Natural killer cell (primary cell): ENCODE measurements around the gene G0S2. TPM values are rescaled to one million over a fixed set of nuclear protein-coding genes. Genes with fewer than 3 reads are reported as not detected.

Experiments used
- ATAC-seq, 3 donors: fragments of 150-1000 bp in 2 of 3; fragments of 200-7000 bp in 1 of 3; cut with Tn5 transposase; 1 replicate in 1 of 3; 2 replicates in 2 of 3; pipeline ENCODE4 v1.10.0; 2021; ENCODE audit warnings: mild to moderate bottlenecking in 2 of 3, moderate library complexity in 2 of 3
- DNase-seq, 2 donors: peaks; one replicate each; pipeline versions ENCODE4 v3.0.0 to v3.0.0-alpha.2; 2013 to 2021; ENCODE audit warnings: mixed read lengths in 1 of 2
- H3K27ac ChIP-seq: one replicate; pipeline ENCODE4 v1.5.1; 2013; ENCODE audit warnings: mild to moderate bottlenecking, low read length
- H3K27me3 ChIP-seq: one replicate; pipeline ENCODE4 v1.6.1; 2013; ENCODE audit warnings: low read length; ENCODE audit not compliant: control insufficient read depth, insufficient read depth
- H3K36me3 ChIP-seq: one replicate; pipeline ENCODE4 v1.6.1; 2013; ENCODE audit warnings: low read length; ENCODE audit not compliant: control insufficient read depth, insufficient read depth
- H3K4me1 ChIP-seq: one replicate; pipeline ENCODE4 v1.6.1; 2013; ENCODE audit warnings: low read length; ENCODE audit not compliant: control insufficient read depth, insufficient read depth
- H3K4me3 ChIP-seq: one replicate; pipeline ENCODE4 v1.5.1; 2013; ENCODE audit warnings: low read length
- H3K9me3 ChIP-seq: one replicate; pipeline ENCODE4 v1.6.1; 2013; ENCODE audit warnings: low read length; ENCODE audit not compliant: control insufficient read depth, insufficient read depth
- H3K27ac Mint-ChIP-seq, 2 donors: one replicate each; pipeline ENCODE4 v1.8.0; 2022; ENCODE audit warnings: mild to moderate bottlenecking in 2 of 2, mixed read lengths in 2 of 2, moderate library complexity in 1 of 2
- H3K27me3 Mint-ChIP-seq, 2 donors: one replicate each; pipeline ENCODE4 v1.8.0; 2022; ENCODE audit warnings: low read depth in 2 of 2, mixed read lengths in 2 of 2
- H3K36me3 Mint-ChIP-seq: one replicate; pipeline ENCODE4 v1.8.0; 2022; ENCODE audit warnings: mixed read lengths
- H3K4me1 Mint-ChIP-seq, 2 donors: one replicate each; pipeline ENCODE4 v1.8.0; 2022; ENCODE audit warnings: mixed read lengths in 2 of 2
- H3K4me3 Mint-ChIP-seq: one replicate; pipeline ENCODE4 v1.8.0; 2022; ENCODE audit warnings: mild to moderate bottlenecking, moderate library complexity, mixed read lengths
- H3K9me3 Mint-ChIP-seq, 2 donors: one replicate each; pipeline ENCODE4 v1.8.0; 2022; ENCODE audit warnings: mixed read lengths in 2 of 2
- CTCF ChIP-seq: fragments of 200-600 bp; IDR thresholded peaks from one replicate; pipeline ENCODE4 v1.8.0; 2022; ENCODE audit warnings: antibody characterized with exemption
- WGBS: methylation state at CpG from one replicate; pipeline ENCODE4 v1.1.7; 2013; ENCODE audit warnings: missing lambda C conversion rate; ENCODE audit not compliant: insufficient coverage; 5-methylcytosine and 5-hydroxymethylcytosine counted together
- intact Hi-C: fragments of 100-400 bp; cut with micrococcal nuclease; formaldehyde crosslinking; loops from one replicate; pipeline ENCODE4 v1.14.2; 2022
- total RNA-seq, 4 donors: library from RNA; stranded (reverse); fragments of 120-200 nt in 1 of 4; gene quantifications; one replicate each; pipeline versions ENCODE4 v1.2.3 to v1.2.4, GENCODE V29; 2013 to 2022

G0S2 gene
- total RNA-seq, 3 donors from 2014 or later (not counting 1 experiment from before 2014, with no cell fraction given) = 15.3 to 132 (median 22.0) TPM

GRCh38 chr1:209710093-209710492 lies 34.9 kb downstream of the G0S2 start:
- no peaks in the 10 kb centered on the region for H3K36me3 Mint-ChIP-seq
- intact Hi-C loops = no loop called here
- peaks cover 0 to 5% of the 10 kb centered on the region in 2 donors for H3K4me1 Mint-ChIP-seq
- H3K4me3 Mint-ChIP-seq = no peak overlapping the region
- no peaks in the 10 kb centered on the region for H3K9me3 Mint-ChIP-seq
- TF ChIP-seq CTCF = no peak
- Histone ChIP-seq H3K27ac (no peak overlapping the region), H3K4me1 (no peaks in the 10 kb centered on the region), H3K9me3 (no peaks in the 10 kb centered on the region), H3K4me3 (no peak overlapping the region), H3K36me3 (no peaks in the 10 kb centered on the region), H3K27me3 (no peaks in the 10 kb centered on the region)
- DNase-seq (peak in 1 of 2 donors; percentile 17), ATAC-seq (no peak)
- WGBS = 86% methylated on average over 2 of the region's 2 CpGs
- H3K27me3 Mint-ChIP-seq = peaks cover 7 to 9% of the 10 kb centered on the region in 2 donors
- H3K27ac Mint-ChIP-seq = no peak overlapping the region

- Mint-ChIP-seq H3K27ac (no peak overlapping the region), H3K36me3 (no peaks in the 10 kb centered on the region)
- no peak for DNase-seq
These were observed 35.6 kb downstream of the G0S2 start for GRCh38 chr1:209710847-209711246.

DNA sequence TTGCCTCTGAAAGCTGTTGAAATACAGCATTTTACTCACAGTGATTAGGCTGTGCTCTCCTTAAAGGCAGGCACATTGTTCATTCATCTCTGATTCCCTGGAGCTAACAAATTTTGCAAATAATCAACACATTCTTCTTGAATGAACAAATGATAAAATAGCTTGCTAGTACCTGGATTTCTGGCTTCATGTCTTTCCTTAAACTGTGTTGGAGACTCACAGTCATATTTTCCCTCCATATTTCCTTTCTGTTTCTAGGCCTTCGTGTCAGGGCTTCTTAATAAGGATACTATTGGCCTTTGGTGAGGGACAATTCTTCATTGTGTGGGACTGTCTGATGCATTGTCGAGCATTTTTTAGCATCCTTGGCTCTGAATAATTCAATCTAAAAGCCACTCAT lies 39.1 kb downstream of the G0S2 start:
- intact Hi-C loops = no loop called here
- H3K36me3 Mint-ChIP-seq = no peaks in the 10 kb centered on the region
- no CpG with 5 or more reads among the region's 2 CpGs for WGBS
- H3K4me3 ChIP-seq = no peak overlapping the region
- H3K9me3 Mint-ChIP-seq = no peaks in the 10 kb centered on the region
- H3K27me3 ChIP-seq = no peaks in the 10 kb centered on the region
- peaks cover 7 to 8% of the 10 kb centered on the region in 2 donors for H3K27me3 Mint-ChIP-seq
- no peaks in the 10 kb centered on the region for H3K36me3 ChIP-seq
- H3K27ac ChIP-seq = no peak overlapping the region
- no peaks in the 10 kb centered on the region for H3K4me1 ChIP-seq
- peaks cover 0 to 5% of the 10 kb centered on the region in 2 donors for H3K4me1 Mint-ChIP-seq
- no peaks in the 10 kb centered on the region for H3K9me3 ChIP-seq
- no peak overlapping the region for H3K27ac Mint-ChIP-seq
- no peak for DNase-seq
- TF ChIP-seq CTCF = no peak
- H3K4me3 Mint-ChIP-seq = no peak overlapping the region
- no peak for ATAC-seq

More at GRCh38 chr1:209710847-209711246, 35.6 kb downstream of the G0S2 start:
- no peaks in the 10 kb centered on the region for H3K9me3 Mint-ChIP-seq
- peaks cover 5 to 7% of the 10 kb centered on the region in 2 donors for H3K27me3 Mint-ChIP-seq
- no peak for ATAC-seq
- H3K27ac ChIP-seq = no peak overlapping the region
- H3K4me3 ChIP-seq = no peak overlapping the region
- TF ChIP-seq CTCF = no peak
- no peaks in the 10 kb centered on the region for H3K36me3 ChIP-seq
- H3K4me1 ChIP-seq = no peaks in the 10 kb centered on the region
- peaks cover 0 to 5% of the 10 kb centered on the region in 2 donors for H3K4me1 Mint-ChIP-seq
- H3K4me3 Mint-ChIP-seq = no peak overlapping the region
- 97% methylated on average over 3 of the region's 3 CpGs for WGBS
- no peaks in the 10 kb centered on the region for H3K9me3 ChIP-seq
- intact Hi-C loops = no loop called here
- no peaks in the 10 kb centered on the region for H3K27me3 ChIP-seq

DNA sequence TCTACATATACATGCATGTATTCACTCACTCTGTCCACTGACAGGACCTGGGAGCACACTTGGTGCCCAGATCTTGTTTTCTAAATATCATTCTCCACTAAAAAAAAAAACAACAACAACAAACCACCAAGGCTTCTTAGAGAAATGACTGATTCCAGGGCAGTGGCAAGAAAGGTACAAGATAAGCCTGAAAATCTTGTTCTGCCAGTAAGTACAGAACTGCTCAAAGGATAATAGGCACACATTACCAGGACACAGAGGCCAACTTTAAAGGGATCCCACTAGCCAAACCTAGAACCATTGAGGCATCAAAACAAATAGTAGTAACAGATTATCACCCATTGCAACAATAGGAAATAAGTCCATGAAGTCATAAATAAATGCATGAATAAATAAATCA lies 40.1 kb downstream of the G0S2 start:
- Mint-ChIP-seq H3K9me3 (no peaks in the 10 kb centered on the region), H3K4me1 (peaks cover 0 to 5% of the 10 kb centered on the region in 2 donors), H3K27me3 (peaks cover 7 to 8% of the 10 kb centered on the region in 2 donors), H3K36me3 (no peaks in the 10 kb centered on the region), H3K27ac (no peak overlapping the region), H3K4me3 (no peak overlapping the region)
- DNase-seq (no peak), ATAC-seq (no peak)
- no peak overlapping the region for H3K27ac ChIP-seq
- no peaks in the 10 kb centered on the region for H3K36me3 ChIP-seq
- no peak for TF ChIP-seq CTCF
- H3K9me3 ChIP-seq = no peaks in the 10 kb centered on the region
- intact Hi-C loops = no loop called here
- H3K27me3 ChIP-seq = no peaks in the 10 kb centered on the region
- no peaks in the 10 kb centered on the region for H3K4me1 ChIP-seq
- no peak overlapping the region for H3K4me3 ChIP-seq
